Smooth muscle cell (in vitro differentiated cells): Measurements from ENCODE around the gene GALNT9. TPM values are rescaled to one million over a fixed set of nuclear protein-coding genes. Genes with fewer than 3 reads are reported as not detected.
"Not testable (repeated sequence)": the region's sequence is repeated elsewhere in the genome, so short reads cannot be mapped to it uniquely, and the experiment has no call there.

Experiments used
- DNase-seq: peaks from one replicate; lab custom pipeline; 2025; ENCODE audit not compliant: unreplicated experiment; lab: John Stamatoyannopoulos, UW
- H2AFZ ChIP-seq: fragments of 200-600 bp; sonication (generic); 2 replicates; pipeline ENCODE4 v1.6.0; 2016; ENCODE audit warnings: antibody characterized with exemption, low read depth, mild to moderate bottlenecking
- H3F3A ChIP-seq: fragments of 200-600 bp; sonication (generic); 2 replicates; pipeline ENCODE4 v1.6.0; 2017; ENCODE audit warnings: antibody characterized with exemption, low read depth
- H3K27ac ChIP-seq: fragments of 200-600 bp; sonication (generic); 2 replicates; pipeline ENCODE4 v1.5.1; 2016; ENCODE audit warnings: low read depth, mild to moderate bottlenecking
- H3K27me3 ChIP-seq: fragments of 200-600 bp; sonication (generic); 2 replicates; pipeline ENCODE4 v1.6.1; 2016; ENCODE audit warnings: low read depth, mild to moderate bottlenecking
- H3K36me3 ChIP-seq: fragments of 200-600 bp; sonication (generic); 2 replicates; pipeline ENCODE4 v1.5.1; 2016; ENCODE audit warnings: low read depth
- H3K4me1 ChIP-seq: fragments of 200-600 bp; sonication (generic); 2 replicates; pipeline ENCODE4 v1.5.1; 2016; ENCODE audit warnings: low read depth
- H3K4me2 ChIP-seq: fragments of 200-600 bp; sonication (generic); 2 replicates; pipeline ENCODE4 v1.6.0; 2016; ENCODE audit warnings: mild to moderate bottlenecking
- H3K4me3 ChIP-seq: fragments of 200-600 bp; sonication (generic); 2 replicates; pipeline ENCODE4 v1.5.1; 2016; ENCODE audit warnings: mild to moderate bottlenecking
- H3K79me2 ChIP-seq: fragments of 200-600 bp; sonication (generic); 2 replicates; pipeline ENCODE4 v1.6.0; 2016; ENCODE audit warnings: low read depth, mild to moderate bottlenecking
- H3K9ac ChIP-seq: fragments of 200-600 bp; sonication (generic); 2 replicates; pipeline ENCODE4 v1.6.0; 2016; ENCODE audit warnings: low read depth
- H3K9me3 ChIP-seq: fragments of 200-600 bp; sonication (generic); replicated peaks from 2 replicates; pipeline ENCODE4 v1.5.1; 2016; ENCODE audit warnings: low read depth
- H4K20me1 ChIP-seq: fragments of 200-600 bp; sonication (generic); 2 replicates; pipeline ENCODE4 v1.6.0; 2016; ENCODE audit warnings: low read depth
- CTCF ChIP-seq: fragments of 200-600 bp; sonication (generic); IDR thresholded peaks from 2 replicates; pipeline ENCODE4 v1.5.1; 2017; ENCODE audit warnings: borderline replicate concordance, mild to moderate bottlenecking, antibody characterized with exemption; ENCODE audit not compliant: insufficient read depth, poor library complexity, severe bottlenecking
- WGBS: methylation state at CpG from one replicate; pipeline ENCODE4 v1.1.7; 2016; ENCODE audit warnings: low lambda C conversion rate; 5-methylcytosine and 5-hydroxymethylcytosine counted together
- polyA plus RNA-seq: library from polyadenylated mRNA; unstranded; fragments of >200 nt; fragmentation: Nextera tagmentation; extraction: Ambion mirVana; gene quantifications from 2 replicates; pipeline ENCODE4 v1.2.1, GENCODE V29; 2016
- total RNA-seq: library from RNA; depleted of rRNA; stranded (reverse); fragments of >200 nt; gene quantifications from 2 replicates; pipeline ENCODE4 v1.2.3, GENCODE V29; 2014

GALNT9 gene
- total and polyA plus RNA-seq, 2 experiments from 2014 or later, result 1.1 TPM; not detected in 1

GRCh38 chr12:132302466-132303358 lies 26.7 kb downstream of the GALNT9 start:
- H3K4me1 ChIP-seq, result no peaks in the 10 kb centered on the region
- no peaks in the 10 kb centered on the region for H3K79me2 ChIP-seq
- H4K20me1 ChIP-seq, result no peaks in the 10 kb centered on the region
- no peak for TF ChIP-seq CTCF
- no peaks in the 10 kb centered on the region for H3F3A ChIP-seq
- no peak overlapping the region for H2AFZ ChIP-seq
- H3K9ac ChIP-seq, result no peak overlapping the region
- no peak overlapping the region for H3K27ac ChIP-seq
- WGBS, result 82% methylated on average over 29 of the region's 30 CpGs
- no peak overlapping the region for H3K4me3 ChIP-seq
- H3K27me3 ChIP-seq, result peaks cover 14% of the 10 kb centered on the region
- DNase-seq, result no peak
- H3K9me3 ChIP-seq, result no peaks in the 10 kb centered on the region
- no peak overlapping the region for H3K4me2 ChIP-seq
- H3K36me3 ChIP-seq, result no peaks in the 10 kb centered on the region

GRCh38 chr12:132300789-132301722 lies 28.3 kb downstream of the GALNT9 start:
- no peak overlapping the region for H3K9ac ChIP-seq
- H3F3A ChIP-seq, result no peaks in the 10 kb centered on the region
- H3K27ac ChIP-seq, result no peak overlapping the region
- H2AFZ ChIP-seq, result no peak overlapping the region
- 80% methylated on average over 26 of the region's 26 CpGs for WGBS
- DNase-seq, result no peak
- no peaks in the 10 kb centered on the region for H3K9me3 ChIP-seq
- no peaks in the 10 kb centered on the region for H4K20me1 ChIP-seq
- H3K36me3 ChIP-seq, result no peaks in the 10 kb centered on the region
- H3K4me3 ChIP-seq, result no peak overlapping the region
- H3K4me2 ChIP-seq, result no peak overlapping the region
- no peak for TF ChIP-seq CTCF
- H3K79me2 ChIP-seq, result no peaks in the 10 kb centered on the region
- H3K27me3 ChIP-seq, result peaks cover 10% of the 10 kb centered on the region
- H3K4me1 ChIP-seq, result no peaks in the 10 kb centered on the region

- Histone ChIP-seq H3K27me3 (peaks cover under 1% of the 10 kb centered on the region), H3K4me2 (no peak overlapping the region)
- WGBS, result 90% methylated on average over 18 of the region's 18 CpGs
These were observed 33.3 kb downstream of the GALNT9 start for GRCh38 chr12:132296063-132296462.

GRCh38 chr12:132295561-132295960 lies 33.8 kb downstream of the GALNT9 start:
- WGBS, result 89% methylated on average over 20 of the region's 24 CpGs
- H3K4me1 ChIP-seq, H3K4me3 ChIP-seq, H3K79me2 ChIP-seq, H3K4me2 ChIP-seq, H2AFZ ChIP-seq, H3K27ac ChIP-seq, H3F3A ChIP-seq, H3K9me3 ChIP-seq, H3K27me3 ChIP-seq, DNase-seq, H3K36me3 ChIP-seq, H4K20me1 ChIP-seq, H3K9ac ChIP-seq: not testable (repeated sequence)

More at GRCh38 chr12:132296063-132296462, 33.3 kb downstream of the GALNT9 start:
- Histone ChIP-seq H3K27ac (no peak overlapping the region), H2AFZ (no peak overlapping the region), H3K9me3 (no peaks in the 10 kb centered on the region), H4K20me1 (no peaks in the 10 kb centered on the region), H3K36me3 (no peaks in the 10 kb centered on the region), H3K4me1 (no peaks in the 10 kb centered on the region), H3K79me2 (no peaks in the 10 kb centered on the region), H3F3A (no peaks in the 10 kb centered on the region), H3K4me3 (no peak overlapping the region), H3K9ac (no peak overlapping the region)
- TF ChIP-seq CTCF, result no peak
- DNase-seq, result no peak
